Ascending aorta (tissue), 2 donors: ENCODE data around the gene FAM9A. TPM values are rescaled to one million over a fixed set of nuclear protein-coding genes. Genes with fewer than 3 reads are reported as not detected.

Experiments used
- DNase-seq, 2 donors: peaks; one replicate each; pipeline ENCODE4 v3.0.0-alpha.2; 2019; ENCODE audit warnings: low spot score in 2 of 2
- H3K27ac ChIP-seq, 2 donors: fragments of 200-600 bp; sonication (generic); one replicate each; pipeline ENCODE4 v1.5.1; 2016 to 2017; ENCODE audit warnings: mild to moderate bottlenecking in 1 of 2
- H3K27me3 ChIP-seq: fragments of 200-600 bp; sonication (generic); one replicate; pipeline ENCODE4 v1.5.1; 2017
- H3K36me3 ChIP-seq, 2 donors: fragments of 200-600 bp; sonication (generic); one replicate each; pipeline ENCODE4 v1.5.1; 2016
- H3K4me1 ChIP-seq, 2 donors: fragments of 200-600 bp; sonication (generic); one replicate each; pipeline ENCODE4 v1.5.1; 2016 to 2017; ENCODE audit warnings: mild to moderate bottlenecking in 1 of 2
- H3K4me3 ChIP-seq, 2 donors: fragments of 200-600 bp; sonication (generic); one replicate each; pipeline ENCODE4 v1.5.1; 2016 to 2017; ENCODE audit warnings: mild to moderate bottlenecking in 1 of 2
- H3K9me3 ChIP-seq, 2 donors: fragments of 200-600 bp; sonication (generic); one replicate each; pipeline ENCODE4 v1.5.1; 2016
- CTCF ChIP-seq, 3 experiments: fragments of 200-600 bp in 2 of 3; fragments of 450-650 bp in 1 of 3; sonication (generic) in 2 of 3; IDR thresholded peaks; one replicate each; pipeline ENCODE4 v1.5.1; 2016 to 2019; ENCODE audit warnings: antibody characterized with exemption in 3 of 3, mild to moderate bottlenecking in 1 of 3, moderate library complexity in 1 of 3
- intact Hi-C: fragments of 100-400 bp; cut with DNase I; formaldehyde crosslinking; loops from one replicate; pipeline ENCODE4 v1.15.1; 2023
- total RNA-seq: library from RNA; depleted of rRNA; stranded (reverse); fragments of >200 nt; gene quantifications from one replicate; pipeline ENCODE4 v1.1.0, GENCODE V29; 2016

Gene FAM9A
- not detected for total RNA-seq

GRCh38 chrX:8801041-8801599 lies at the start of gene FAM9A:
Gene FAM9A (minus strand): TSS chrX:8801383. CDS start chrX:8800171, 1,212 bp downstream.
- no peak for DNase-seq
- no peak for TF ChIP-seq CTCF (IDR thresholded peaks at IDR 0.05)

GRCh38 chrX:8850478-8850877 lies 49.3 kb upstream of the FAM9A start:
- Histone ChIP-seq H3K9me3 (no peaks in the 10 kb centered on the region), H3K4me1 (no peaks in the 10 kb centered on the region), H3K27me3 (no peaks in the 10 kb centered on the region), H3K36me3 (no peaks in the 10 kb centered on the region), H3K4me3 (no peak overlapping the region), H3K27ac (no peak overlapping the region)
- no peak for DNase-seq
- intact Hi-C loops, result no loop called here
- TF ChIP-seq CTCF (IDR thresholded peaks at IDR 0.05), result no peak

More at GRCh38 chrX:8801041-8801599, at the start of gene FAM9A:
- H3K27ac ChIP-seq, result no peak within 1 kb of the TSS
- no peaks in the 10 kb centered on the region for H3K9me3 ChIP-seq
- H3K4me1 ChIP-seq, result no peaks in the 10 kb centered on the region
- intact Hi-C loops, result no loop called here
- H3K27me3 ChIP-seq, result no peaks in the 10 kb centered on the region
- H3K36me3 ChIP-seq, result no peaks in the 10 kb centered on the region
- H3K4me3 ChIP-seq, result no peak within 1 kb of the TSS

- no peaks in the 10 kb centered on the region for H3K4me1 ChIP-seq
- no peaks in the 10 kb centered on the region for H3K36me3 ChIP-seq
- H3K27me3 ChIP-seq, result no peaks in the 10 kb centered on the region
- no peaks in the 10 kb centered on the region for H3K9me3 ChIP-seq
- TF ChIP-seq CTCF (IDR thresholded peaks at IDR 0.05), result no peak
- DNase-seq, result no peak
- no peak overlapping the region for H3K27ac ChIP-seq
- no peak overlapping the region for H3K4me3 ChIP-seq
- intact Hi-C loops, result no loop called here
These were observed 48.8 kb upstream of the FAM9A start for GRCh38 chrX:8849945-8850344.

DNA sequence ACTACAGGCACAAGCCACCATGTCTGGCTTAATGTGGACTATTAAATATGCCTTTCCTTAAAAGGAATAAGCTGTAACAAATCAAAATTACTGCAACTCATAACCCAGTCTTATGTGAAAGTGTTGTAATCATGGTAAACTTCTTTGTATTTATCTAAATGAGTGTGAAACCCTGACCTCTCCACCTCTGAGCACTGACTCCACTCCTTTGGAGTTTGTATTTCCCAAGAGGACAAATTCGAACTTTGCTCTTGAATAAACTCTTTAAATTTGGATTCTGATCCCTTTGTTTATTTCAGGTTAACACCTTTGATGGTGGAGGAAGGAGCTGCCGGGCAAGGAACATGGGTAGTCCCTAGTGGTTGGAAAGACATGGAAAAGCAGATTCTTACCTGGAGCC lies 48.3 kb upstream of the FAM9A start:
- Histone ChIP-seq H3K4me3 (no peak overlapping the region), H3K9me3 (no peaks in the 10 kb centered on the region), H3K36me3 (no peaks in the 10 kb centered on the region), H3K27me3 (no peaks in the 10 kb centered on the region), H3K4me1 (no peaks in the 10 kb centered on the region), H3K27ac (no peak overlapping the region)
- intact Hi-C loops, result no loop called here
- DNase-seq, result no peak
- TF ChIP-seq CTCF (IDR thresholded peaks at IDR 0.05), result no peak

DNA sequence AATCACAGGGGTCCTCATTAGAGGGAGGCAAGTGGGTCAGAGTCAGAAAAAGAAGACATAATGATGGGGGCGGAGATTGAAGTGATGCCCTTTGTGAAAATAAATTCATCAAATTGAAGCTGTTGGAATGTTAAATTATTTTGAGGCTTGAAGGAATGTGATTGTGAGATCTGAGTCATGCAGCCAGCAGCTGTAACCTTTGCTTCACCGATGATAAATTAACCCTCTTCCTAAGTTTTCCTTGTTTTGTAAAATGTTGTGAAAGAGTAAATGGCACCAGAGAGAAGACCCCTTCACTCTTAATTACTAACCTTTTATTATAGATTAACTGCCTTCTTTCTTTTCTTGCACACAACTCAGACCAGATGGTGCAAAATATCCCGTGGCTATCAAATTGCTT lies 47.7 kb upstream of the FAM9A start:
- H3K36me3 ChIP-seq, result no peaks in the 10 kb centered on the region
- DNase-seq, result no peak
- H3K27me3 ChIP-seq, result no peaks in the 10 kb centered on the region
- no peak overlapping the region for H3K27ac ChIP-seq
- intact Hi-C loops, result no loop called here
- no peaks in the 10 kb centered on the region for H3K4me1 ChIP-seq
- TF ChIP-seq CTCF (IDR thresholded peaks at IDR 0.05), result no peak
- H3K9me3 ChIP-seq, result no peaks in the 10 kb centered on the region
- H3K4me3 ChIP-seq, result no peak overlapping the region

DNA sequence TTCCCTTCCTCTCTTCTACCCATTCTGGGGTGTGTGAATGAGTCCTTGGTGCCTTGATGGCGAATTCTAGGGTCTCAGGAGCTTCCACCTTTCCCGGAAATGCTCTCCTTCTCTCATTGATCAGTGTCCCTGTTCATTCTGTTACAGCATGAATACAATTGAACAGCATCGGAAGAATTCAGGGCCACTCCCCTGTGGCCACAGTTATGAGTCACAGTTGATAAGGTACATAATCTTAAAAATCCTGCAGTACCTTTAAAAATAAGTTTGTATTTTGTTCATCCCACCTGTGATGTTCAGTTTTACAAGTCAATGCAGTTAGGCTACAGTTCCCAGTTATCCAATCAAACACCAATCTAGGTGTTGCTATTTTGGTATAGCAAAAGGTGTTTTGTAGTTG lies 47.3 kb upstream of the FAM9A start:
- no peaks in the 10 kb centered on the region for H3K27me3 ChIP-seq
- no peak for DNase-seq
- no peaks in the 10 kb centered on the region for H3K4me1 ChIP-seq
- H3K4me3 ChIP-seq, result no peak overlapping the region
- TF ChIP-seq CTCF (IDR thresholded peaks at IDR 0.05), result no peak
- no peak overlapping the region for H3K27ac ChIP-seq
- intact Hi-C loops, result no loop called here
- no peaks in the 10 kb centered on the region for H3K9me3 ChIP-seq
- no peaks in the 10 kb centered on the region for H3K36me3 ChIP-seq
